ENCODE data around the gene COQ3.

Gene COQ3

DNA sequence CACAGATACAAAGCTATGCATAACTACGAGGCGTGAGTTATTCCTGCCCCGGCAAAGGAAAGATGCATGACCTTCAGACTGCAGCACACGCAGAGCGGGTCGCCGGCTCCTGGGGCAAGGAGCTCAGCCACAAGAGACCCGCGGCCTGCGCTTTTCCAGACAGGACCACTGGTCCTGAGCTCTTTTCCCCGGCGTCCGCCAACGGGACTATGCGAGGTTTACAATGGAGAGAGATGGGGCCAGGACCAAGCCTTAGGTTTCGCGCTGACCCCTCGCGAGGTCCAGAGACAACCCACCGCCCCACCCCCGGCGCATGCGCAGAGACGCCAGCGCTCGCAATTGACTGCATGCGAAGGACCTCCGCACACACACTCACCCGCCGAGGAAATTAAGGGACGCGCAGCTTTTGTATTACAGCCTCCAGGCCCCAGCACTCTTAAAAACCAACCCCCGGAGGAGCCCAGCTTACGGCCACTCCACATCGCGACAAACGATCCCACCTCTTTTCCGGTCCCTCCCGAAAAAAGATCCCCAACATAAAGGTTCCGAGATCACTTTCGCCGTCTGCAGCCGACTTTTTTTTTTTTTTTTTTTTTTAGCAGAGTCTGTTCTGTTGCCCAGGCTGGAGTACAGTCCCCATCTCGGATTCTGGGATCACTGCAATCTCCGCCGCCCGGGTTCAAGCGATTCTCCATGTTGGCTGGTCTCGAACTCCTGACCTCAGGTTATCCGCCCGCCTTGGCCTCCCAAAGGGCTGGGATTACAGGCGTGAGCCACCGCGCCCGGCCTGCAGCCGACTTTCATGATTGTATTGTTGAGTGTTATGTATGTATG, at the start of gene COQ3:
Gene COQ3, minus strand, starts transcription at position 498 of the 834 bp plus-strand sequence. Its CDS starts 16 bp downstream, at position 482.
- peak; percentile 27 to 54 for DNase-seq (ENCODE audit: low read depth in 2 of 2)

DNA sequence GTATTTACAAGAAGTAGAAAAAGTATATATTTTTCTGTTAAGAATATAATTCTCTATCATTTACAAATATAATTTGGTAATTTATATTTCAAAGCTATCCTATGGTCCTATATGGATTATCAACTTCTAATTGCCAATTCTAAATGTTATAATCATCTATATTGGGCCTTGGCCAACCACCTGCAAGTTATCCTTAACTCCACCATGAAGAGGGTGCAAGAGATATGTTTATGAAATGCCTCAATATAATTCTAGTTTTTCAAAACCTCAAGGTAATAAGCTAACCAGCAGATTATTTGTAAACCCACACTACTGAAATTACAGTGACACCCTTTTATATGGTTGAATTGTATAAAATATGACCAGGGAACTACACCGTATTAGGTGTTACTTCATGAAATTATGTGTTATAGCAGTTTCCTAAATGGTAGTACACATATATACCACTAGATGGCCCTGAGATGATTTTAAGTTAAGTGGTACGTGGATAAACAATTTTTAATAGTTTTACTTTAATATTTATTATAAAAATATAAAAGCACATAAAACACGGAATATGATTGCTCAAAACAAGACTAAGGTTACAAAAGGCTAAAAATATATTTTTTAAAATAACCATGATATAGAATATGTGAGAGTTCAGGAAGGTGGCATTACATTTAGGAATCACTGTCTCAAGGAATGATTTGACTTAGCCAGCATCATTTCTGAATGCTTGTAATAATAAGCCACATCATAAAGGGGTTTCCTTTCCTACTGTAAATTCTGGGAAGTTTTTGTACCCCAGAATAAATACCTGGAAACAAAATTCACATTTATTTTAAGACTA, 40.9 kb upstream of the COQ3 start:
- DNase-seq (ENCODE audit: low read depth in 2 of 2) = no peak

DNA sequence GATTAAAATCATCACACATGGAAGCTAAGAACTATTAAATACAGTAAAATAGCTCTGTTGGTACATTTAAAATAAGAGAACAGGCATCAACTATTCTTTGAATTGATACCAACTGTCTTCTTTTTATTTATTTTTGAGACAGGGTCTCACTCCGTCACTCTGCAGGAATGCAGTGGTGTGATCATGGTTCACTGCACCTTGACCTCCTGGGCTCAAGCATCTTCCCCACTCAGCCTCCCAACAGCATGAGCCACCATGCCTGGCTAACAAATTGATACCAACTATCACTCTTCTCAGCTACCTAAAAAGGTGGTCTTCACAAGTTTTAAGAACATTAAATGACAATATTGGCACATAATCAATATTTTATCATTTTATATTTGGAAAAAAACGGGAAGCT, 38.9 kb upstream of the COQ3 start:
- DNase-seq (ENCODE audit: low read depth in 2 of 2) = no peak

DNA sequence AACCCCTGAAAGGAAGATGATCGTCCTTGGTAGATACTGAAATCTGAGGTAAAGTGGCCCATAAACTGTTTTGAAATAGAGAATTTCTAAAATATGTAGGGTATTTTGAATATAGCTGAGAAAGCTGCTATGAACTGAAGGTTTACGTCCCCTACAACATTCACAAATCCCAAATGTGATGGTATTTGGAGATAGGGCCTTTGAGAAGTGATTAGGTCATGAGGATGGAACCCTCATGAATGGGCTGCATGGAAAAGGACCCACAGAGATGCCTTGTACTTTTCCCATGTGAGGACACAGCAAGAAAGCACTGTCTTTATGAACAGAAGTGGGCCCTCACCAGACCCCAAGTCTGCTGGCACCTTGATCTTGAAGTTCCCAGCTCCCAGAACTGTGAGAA, 37.9 kb upstream of the COQ3 start:
- no peak for DNase-seq (ENCODE audit: low read depth in 2 of 2)

DNA sequence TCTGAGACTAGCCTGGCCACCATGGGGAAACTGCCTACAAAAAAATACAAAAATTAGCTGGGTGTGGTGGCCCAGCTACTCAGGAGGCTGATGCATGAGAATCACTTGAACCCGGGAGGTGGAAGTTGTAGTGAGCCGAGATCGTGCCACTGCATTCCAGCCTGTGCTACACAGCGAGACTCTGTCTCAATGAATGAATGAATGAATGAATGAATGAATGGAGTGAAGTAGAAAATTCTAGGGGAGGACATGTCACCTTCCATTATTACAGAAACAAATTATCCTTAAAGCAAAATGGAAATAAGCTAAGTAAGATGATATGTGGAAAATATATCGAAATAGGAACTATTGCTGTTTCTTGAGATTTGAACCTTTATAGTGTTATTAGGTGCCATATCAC, 34.0 kb upstream of the COQ3 start:
- no peak for DNase-seq (ENCODE audit: low read depth in 2 of 2)

DNA sequence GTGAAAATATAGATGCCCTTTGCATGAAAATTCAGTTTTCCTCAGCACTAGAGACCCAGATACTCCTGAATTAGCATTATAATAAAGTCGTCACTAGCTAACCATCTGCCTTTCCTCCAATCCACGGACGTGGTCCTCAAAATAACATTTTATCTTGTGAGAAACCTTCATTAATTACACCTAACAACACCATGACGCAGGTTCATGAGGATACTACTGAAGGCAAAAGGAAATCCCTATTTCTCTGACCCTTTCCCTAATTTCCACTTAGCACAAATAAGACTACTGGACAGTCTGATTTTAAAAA, 32.4 kb upstream of the COQ3 start:
- DNase-seq (ENCODE audit: low read depth in 2 of 2) = no peak

- peak; percentile 26 to 39 for DNase-seq (ENCODE audit: low read depth in 2 of 2)
These were observed 31.9 kb upstream of the COQ3 start for GRCh38 chr6:99425647-99426450.

DNA sequence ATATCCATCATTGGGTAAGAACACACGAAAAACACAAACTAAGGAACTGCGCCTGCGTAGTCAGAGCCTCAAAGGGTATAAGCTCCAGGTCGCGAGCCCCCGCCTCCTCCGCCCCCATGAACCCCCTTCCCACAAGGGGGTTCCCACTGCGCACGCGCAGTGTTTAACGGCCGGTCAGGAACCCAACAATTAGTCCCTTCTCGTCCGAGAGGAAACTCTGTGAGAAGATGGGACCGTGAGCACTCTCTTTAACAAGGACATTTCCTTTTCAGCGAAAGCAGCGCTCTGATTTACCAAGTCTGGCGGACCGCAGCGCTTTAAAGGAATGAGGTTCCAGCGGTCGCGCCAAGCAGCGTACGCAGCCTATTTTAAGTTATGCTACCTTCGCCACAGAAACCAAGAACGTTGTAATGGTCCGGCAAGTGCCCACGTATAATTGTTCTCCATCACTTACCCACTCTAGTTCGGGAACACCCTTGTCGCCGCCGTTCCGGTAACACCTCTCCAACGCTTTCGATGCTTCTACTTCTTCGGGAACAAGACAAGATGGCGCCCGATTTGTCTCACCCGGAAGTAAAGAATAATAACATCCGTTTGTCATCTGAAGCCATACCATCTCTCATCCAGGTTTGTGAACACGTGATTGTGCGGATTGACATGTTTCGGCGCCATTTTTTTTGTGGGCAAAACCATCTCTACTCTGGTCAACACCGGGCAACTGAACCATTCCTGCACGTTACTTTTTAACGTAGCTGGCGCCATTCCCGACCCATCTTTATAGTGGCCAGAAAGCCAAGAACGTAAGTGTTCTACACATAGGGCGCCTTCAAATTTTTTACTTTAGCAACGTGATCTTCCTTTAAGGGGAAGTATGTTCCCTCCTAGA, 31.0 kb upstream of the COQ3 start, which contains the start of gene PNISR:
Gene PNISR, minus strand, starts transcription at position 548 of the 886 bp plus-strand sequence. CDS start 10,649 bp downstream, outside the sequence.
- DNase-seq (ENCODE audit: low read depth in 2 of 2) = peak; percentile 82 to 89

DNA sequence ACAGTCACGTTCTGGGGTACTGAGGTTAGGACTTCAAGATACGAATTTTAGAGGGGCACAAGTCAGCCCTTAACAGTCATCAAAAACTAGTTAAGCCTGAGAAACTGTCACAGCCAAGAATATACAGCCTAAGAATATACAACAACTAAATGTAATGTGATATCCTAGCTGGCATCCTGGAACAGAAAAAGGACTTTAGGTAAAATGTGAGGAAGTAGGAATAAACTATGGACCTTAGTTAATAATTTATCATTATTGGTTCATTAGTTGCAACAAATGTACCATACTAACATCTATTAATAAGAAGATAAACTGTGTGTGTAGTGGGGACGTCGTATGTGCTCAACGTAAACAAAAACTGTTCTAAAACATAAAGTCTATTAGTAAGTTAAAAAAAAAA, 30.0 kb upstream of the COQ3 start:
- DNase-seq (ENCODE audit: low read depth in 2 of 2) = no peak

GRCh38 chr6:99422912-99423311, 28.9 kb upstream of the COQ3 start:
- DNase-seq (ENCODE audit: low read depth in 2 of 2) = no peak

DNA sequence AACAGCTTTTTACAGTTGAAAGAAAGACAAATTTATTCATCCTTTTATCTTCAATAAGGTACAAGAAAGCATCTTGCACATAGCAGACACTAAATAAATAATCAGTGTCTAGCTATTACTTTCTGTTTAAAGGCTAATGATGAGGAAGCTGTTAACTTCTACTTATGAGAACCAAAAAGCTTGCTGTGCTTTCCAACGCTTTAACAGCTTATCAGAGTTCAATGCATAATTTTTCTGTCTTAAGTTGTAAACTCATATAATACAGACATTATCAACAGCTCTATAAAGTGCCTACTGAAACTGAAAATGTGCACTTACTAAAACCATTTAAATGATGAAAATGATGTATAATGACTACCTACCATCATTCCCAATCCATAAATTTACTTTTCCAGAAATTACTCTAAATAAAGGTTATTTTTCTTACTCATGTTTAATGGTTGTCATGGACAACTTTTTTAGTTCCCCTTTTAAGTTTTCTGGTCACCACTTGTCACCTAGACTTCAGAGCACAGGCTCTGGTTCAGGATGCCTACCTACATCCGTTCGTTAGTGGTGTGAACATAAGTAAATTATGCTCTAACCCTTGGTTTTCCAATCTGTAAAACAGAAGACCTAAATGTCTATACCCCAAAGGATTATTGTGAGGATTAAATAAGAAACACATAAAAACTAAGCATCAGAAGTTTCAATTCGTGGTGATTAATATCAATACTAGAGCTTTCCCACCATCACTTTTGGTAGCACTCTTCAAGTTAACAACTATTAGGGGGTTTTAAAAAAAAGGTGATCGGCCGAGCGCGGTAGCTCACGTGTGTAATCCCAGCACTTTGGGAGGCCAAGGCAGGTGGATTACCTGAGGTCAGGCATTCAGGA, 23.1 kb upstream of the COQ3 start:
- no peak for DNase-seq (ENCODE audit: low read depth in 2 of 2)

DNA sequence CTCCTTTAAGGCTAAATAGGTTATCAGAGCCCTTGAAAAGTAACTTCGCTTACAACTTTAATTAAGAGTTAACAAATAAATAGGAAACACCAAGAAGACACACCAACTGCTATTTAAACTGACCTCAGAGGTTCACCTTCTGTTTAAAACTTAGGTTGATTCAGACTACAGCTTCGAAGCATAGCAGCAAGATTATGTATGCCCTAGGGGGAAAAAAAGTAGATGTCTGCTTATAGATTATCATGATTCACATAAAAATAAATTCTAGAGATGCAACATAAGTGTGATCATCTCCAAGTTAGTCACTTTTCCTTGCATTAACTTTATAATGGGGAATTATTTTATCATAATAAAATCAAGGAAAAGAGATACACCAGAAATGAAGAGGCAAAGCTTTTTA, 22.2 kb upstream of the COQ3 start:
- no peak for DNase-seq (ENCODE audit: low read depth in 2 of 2)

GRCh38 chr6:99415446-99415845, 21.5 kb upstream of the COQ3 start:
- DNase-seq (ENCODE audit: low read depth in 2 of 2) = no peak

GRCh38 chr6:99412065-99412464, 18.1 kb upstream of the COQ3 start:
- DNase-seq (ENCODE audit: low read depth in 2 of 2) = no peak

DNA sequence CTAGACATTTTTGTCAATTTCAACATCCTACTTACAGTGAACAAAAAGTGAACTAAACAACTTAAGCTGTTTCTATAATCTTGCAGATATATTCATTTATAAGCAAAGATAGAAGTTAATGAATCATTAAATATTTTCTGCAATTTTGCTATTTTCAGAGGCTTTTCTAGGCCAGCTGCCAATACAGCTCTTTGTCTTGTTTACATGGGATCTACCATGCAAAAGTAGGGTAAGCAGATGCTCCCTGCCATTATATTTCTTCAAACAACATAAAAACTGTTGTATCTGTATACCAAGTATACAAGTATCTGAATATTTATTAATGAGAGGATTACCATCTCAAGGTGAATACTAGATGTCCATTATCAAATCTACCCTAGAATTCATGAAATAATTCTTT, 15.7 kb upstream of the COQ3 start:
- no peak for DNase-seq (ENCODE audit: low read depth in 2 of 2)

- DNase-seq (ENCODE audit: low read depth in 2 of 2) = no peak
These were observed 13.1 kb upstream of the COQ3 start for GRCh38 chr6:99407076-99407475.

- no peak for DNase-seq (ENCODE audit: low read depth in 2 of 2)
These were observed 8.5 kb upstream of the COQ3 start for GRCh38 chr6:99402448-99402847.

DNA sequence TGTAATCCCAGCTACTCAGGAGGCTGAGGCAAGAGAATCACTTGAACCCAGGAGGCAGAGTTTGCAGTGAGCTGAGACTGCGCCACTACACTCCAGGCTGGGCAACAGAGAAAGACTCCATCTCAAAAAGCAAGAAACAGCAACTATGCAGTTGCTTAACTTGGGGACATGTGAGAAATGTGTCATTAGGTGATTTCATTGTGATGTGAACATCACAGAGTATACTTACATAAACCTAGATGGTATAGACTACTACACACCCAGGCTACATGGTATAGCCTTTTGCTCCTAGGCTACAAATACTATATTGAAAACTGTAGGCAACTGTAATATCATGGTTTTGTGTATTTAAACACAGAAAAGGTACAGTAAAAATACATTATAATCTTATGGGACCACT, 3.3 kb upstream of the COQ3 start:
- no peak for DNase-seq (ENCODE audit: low read depth in 2 of 2)

GRCh38 chr6:99393366-99393697, 663 bp downstream of the COQ3 start:
- DNase-seq (ENCODE audit: low read depth in 2 of 2) = no peak

DNA sequence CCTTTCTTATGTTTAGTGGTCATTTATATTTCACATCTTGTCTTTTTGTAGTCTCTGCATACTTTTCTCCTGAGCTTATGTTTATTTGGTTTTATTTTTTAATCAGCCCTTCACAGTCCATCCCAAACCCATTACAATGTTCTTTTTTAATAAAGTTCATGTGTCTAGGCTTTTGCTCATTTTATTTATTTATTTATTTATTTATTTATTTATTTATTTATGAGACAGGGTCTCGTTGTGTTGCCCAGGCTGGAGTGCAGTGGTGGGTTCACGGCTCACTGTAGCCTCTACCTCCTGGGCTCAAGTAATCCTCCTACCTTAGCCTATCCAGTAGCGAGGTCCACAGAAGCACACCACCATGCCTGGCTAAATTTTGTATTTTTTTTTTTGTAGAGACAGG, 3.1 kb downstream of the COQ3 start:
- no peak for DNase-seq (ENCODE audit: low read depth in 2 of 2)

All from stimulated activated CD8-positive, alpha-beta memory T cell treated with anti-CD3 and anti-CD28 coated beads, Interleukin-7, amount 100 ng/mL, for 4 hours (primary cell).